ENCODE measurements around the gene KCNN3.
"Not testable (repeated sequence)": the region's sequence is repeated elsewhere in the genome, so short reads cannot be mapped to it uniquely, and the experiment has no call there.

The KCNN3 gene

GRCh38 chr1:154870115-154870571 is at the start of gene KCNN3:
Gene KCNN3 (minus strand): TSS chr1:154870281. CDS start chr1:154869964, 317 bp downstream.
- peak; percentile 83 for DNase-seq

- no peak for DNase-seq
These were observed 43.2 kb upstream of the KCNN3 start for GRCh38 chr1:154913273-154913672.

GRCh38 chr1:154912755-154913154 is 42.7 kb upstream of the KCNN3 start:
- DNase-seq: no peak

GRCh38 chr1:154911691-154912550 is 41.8 kb upstream of the KCNN3 start:
- DNase-seq: no peak

- DNase-seq: no peak
These were observed 40.8 kb upstream of the KCNN3 start for GRCh38 chr1:154910851-154911250.

GRCh38 chr1:154908937-154909336 is 38.9 kb upstream of the KCNN3 start:
- no peak for DNase-seq

GRCh38 chr1:154908129-154908528 is 38.0 kb upstream of the KCNN3 start:
- DNase-seq: not testable (repeated sequence)

GRCh38 chr1:154906621-154907081 is 36.6 kb upstream of the KCNN3 start:
- no peak for DNase-seq

GRCh38 chr1:154902938-154903566 is 33.0 kb upstream of the KCNN3 start:
- no peak for DNase-seq

- no peak for DNase-seq
These were observed 31.5 kb upstream of the KCNN3 start for GRCh38 chr1:154901591-154901990.

GRCh38 chr1:154899041-154899440 is 29.0 kb upstream of the KCNN3 start:
- DNase-seq: no peak

- DNase-seq: no peak
These were observed 26.7 kb upstream of the KCNN3 start for GRCh38 chr1:154896771-154897286.

- DNase-seq: no peak
These were observed 25.7 kb upstream of the KCNN3 start for GRCh38 chr1:154895798-154896197.

- DNase-seq: no peak
These were observed 21.4 kb upstream of the KCNN3 start for GRCh38 chr1:154891452-154891851.

GRCh38 chr1:154888757-154889156 is 18.7 kb upstream of the KCNN3 start:
- DNase-seq: no peak

- no peak for DNase-seq
These were observed 16.4 kb upstream of the KCNN3 start for GRCh38 chr1:154886281-154887015.

- no peak for DNase-seq
These were observed 15.0 kb upstream of the KCNN3 start for GRCh38 chr1:154884869-154885701.

- DNase-seq: no peak
These were observed 14.1 kb upstream of the KCNN3 start for GRCh38 chr1:154883919-154884868.

- DNase-seq: no peak
These were observed 11.9 kb upstream of the KCNN3 start for GRCh38 chr1:154881820-154882535.

- DNase-seq: no peak
These were observed 10.6 kb upstream of the KCNN3 start for GRCh38 chr1:154880671-154881070.
